Neural progenitor cell (in vitro differentiated cells): Measurements from ENCODE around the gene PRKAG1. TPM values are rescaled to one million over a fixed set of nuclear protein-coding genes. Genes with fewer than 3 reads are reported as not detected.

Experiments
- DNase-seq: peaks from one replicate; pipeline ENCODE4 v3.0.0-alpha.2; 2016; ENCODE audit warnings: low spot score
- H2AFZ ChIP-seq: fragments of 200-600 bp; sonication (generic); replicated peaks from 2 replicates; pipeline ENCODE4 v1.6.1; 2016; ENCODE audit warnings: antibody characterized with exemption
- H3F3A ChIP-seq: fragments of 200-600 bp; sonication (generic); 2 replicates; pipeline ENCODE4 v1.6.1; 2016; ENCODE audit warnings: antibody characterized with exemption, low read depth
- H3K27ac ChIP-seq: fragments of 200-600 bp; sonication (generic); 2 replicates; pipeline ENCODE4 v1.5.1; 2016; ENCODE audit warnings: mild to moderate bottlenecking
- H3K27me3 ChIP-seq: fragments of 200-600 bp; sonication (generic); 2 replicates; pipeline ENCODE4 v1.6.1; 2016; ENCODE audit warnings: mild to moderate bottlenecking, moderate library complexity
- H3K36me3 ChIP-seq: fragments of 200-600 bp; sonication (generic); 2 replicates; pipeline ENCODE4 v1.5.1; 2016
- H3K4me1 ChIP-seq: fragments of 200-600 bp; sonication (generic); 2 replicates; pipeline ENCODE4 v1.6.1; 2016; ENCODE audit warnings: mixed run types
- H3K4me2 ChIP-seq: fragments of 200-600 bp; sonication (generic); 2 replicates; pipeline ENCODE4 v1.6.1; 2016
- H3K4me3 ChIP-seq: fragments of 200-600 bp; sonication (generic); 2 replicates; pipeline ENCODE4 v1.5.1; 2016
- H3K79me2 ChIP-seq: fragments of 200-600 bp; sonication (generic); 2 replicates; pipeline ENCODE4 v1.6.1; 2016; ENCODE audit warnings: low read depth
- H3K9ac ChIP-seq: fragments of 200-600 bp; sonication (generic); 2 replicates; pipeline ENCODE4 v1.6.1; 2016
- H3K9me3 ChIP-seq: fragments of 200-600 bp; sonication (generic); 2 replicates; pipeline ENCODE4 v1.5.1; 2016; ENCODE audit warnings: low read depth
- H4K20me1 ChIP-seq: fragments of 200-600 bp; sonication (generic); 2 replicates; pipeline ENCODE4 v1.6.1; 2016; ENCODE audit warnings: low read depth
- H3K27ac Mint-ChIP-seq: 3 replicates; pipeline ENCODE4 v1.8.0; 2021; ENCODE audit warnings: mixed read lengths
- H3K27me3 Mint-ChIP-seq: 2 replicates; pipeline ENCODE4 v1.8.0; 2022; ENCODE audit warnings: low read depth, mild to moderate bottlenecking, inconsistent platforms, moderate library complexity, mixed read lengths; ENCODE audit not compliant: insufficient read depth
- H3K36me3 Mint-ChIP-seq: 3 replicates; pipeline ENCODE4 v1.8.0; 2021; ENCODE audit warnings: mixed read lengths
- H3K4me1 Mint-ChIP-seq: 3 replicates; pipeline ENCODE4 v1.8.0; 2021; ENCODE audit warnings: mixed read lengths
- H3K4me3 Mint-ChIP-seq: 3 replicates; pipeline ENCODE4 v1.8.0; 2021; ENCODE audit warnings: mild to moderate bottlenecking, moderate library complexity, mixed read lengths
- H3K9me3 Mint-ChIP-seq: 3 replicates; pipeline ENCODE4 v1.8.0; 2020; ENCODE audit warnings: mixed read lengths
- EZH2 ChIP-seq: fragments of 200-600 bp; sonication (generic); IDR thresholded peaks from 2 replicates; pipeline ENCODE4 v1.6.1; 2017; ENCODE audit warnings: antibody characterized with exemption, mild to moderate bottlenecking, moderate library complexity
- EZH2phosphoT487 ChIP-seq: fragments of 200-600 bp; sonication (generic); IDR thresholded peaks from 2 replicates; pipeline ENCODE4 v1.6.1; 2017; ENCODE audit warnings: antibody characterized with exemption
- total RNA-seq: library from RNA; depleted of rRNA; stranded (reverse); fragments of >200 nt; gene quantifications from 2 replicates; pipeline ENCODE4 v1.2.3, GENCODE V29; 2015; ENCODE audit warnings: low replicate concordance
- TF ChIP-seq, protein P1 (sequence below): fragments of 200-600 bp; sonication (generic); IDR thresholded peaks from 2 replicates; pipeline ENCODE4 v1.5.1; 2017; ENCODE audit warnings: antibody characterized with exemption, mild to moderate bottlenecking

PRKAG1 gene
- total RNA-seq, 1 donor from 2014 or later: 41.8 TPM

DNA sequence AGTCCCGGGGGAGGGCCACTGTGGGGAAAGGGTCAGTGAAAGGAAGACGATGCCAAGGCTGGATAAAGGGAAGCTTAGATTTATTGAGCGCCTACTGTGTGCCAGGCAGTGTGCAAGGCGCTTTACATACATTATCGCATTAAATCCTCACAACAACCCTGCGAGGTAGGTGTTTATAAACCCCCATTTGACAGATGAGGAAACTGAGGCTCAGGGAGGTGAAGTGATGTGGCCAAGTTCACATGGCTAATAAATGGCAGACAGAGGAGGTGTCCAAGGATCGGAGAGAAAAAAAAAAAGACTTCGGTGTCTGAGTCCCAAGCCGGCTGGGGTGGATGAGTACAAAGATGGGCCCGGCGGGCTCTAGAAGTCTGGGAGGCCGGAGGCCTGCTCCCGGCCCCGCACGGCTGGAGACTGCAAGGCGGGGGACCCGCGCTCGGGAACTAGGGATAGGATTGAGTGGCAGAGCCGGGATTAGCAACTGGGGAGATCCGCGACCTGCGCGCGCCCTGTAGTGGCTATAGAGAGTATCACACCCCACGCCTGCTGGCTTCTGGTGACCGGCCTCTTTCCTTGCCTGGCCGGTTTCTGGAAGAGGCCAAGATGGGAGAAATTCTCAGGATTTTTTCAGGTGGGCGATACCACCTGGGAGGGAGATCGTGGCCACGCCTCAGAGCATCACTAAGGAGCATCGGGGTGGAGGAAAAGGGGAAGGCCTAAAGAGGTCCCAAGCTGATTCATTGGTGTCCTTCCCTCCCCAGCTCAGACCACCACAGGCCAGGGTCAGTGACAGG is 23.3 kb downstream of the PRKAG1 start:
- Histone ChIP-seq H3K79me2 (no peaks in the 10 kb centered on the region), H3K36me3 (no peaks in the 10 kb centered on the region), H3K4me2 (no peak overlapping the region), H2AFZ (no peak overlapping the region), H3K9me3 (no peaks in the 10 kb centered on the region), H3K9ac (no peak overlapping the region), H3F3A (peaks cover 34% of the 10 kb centered on the region), H3K4me3 (no peak overlapping the region), H3K27me3 (peaks cover 99% of the 10 kb centered on the region), H4K20me1 (peaks cover 28% of the 10 kb centered on the region), H3K4me1 (peaks cover 27% of the 10 kb centered on the region), H3K27ac (no peak overlapping the region)
- no peaks in the 10 kb centered on the region for H3K36me3 Mint-ChIP-seq
- DNase-seq: peak; percentile 94
- H3K27me3 Mint-ChIP-seq: peaks cover 60% of the 10 kb centered on the region
- H3K4me3 Mint-ChIP-seq: peak overlapping the region; percentile 78
- TF ChIP-seq, protein P1, sequence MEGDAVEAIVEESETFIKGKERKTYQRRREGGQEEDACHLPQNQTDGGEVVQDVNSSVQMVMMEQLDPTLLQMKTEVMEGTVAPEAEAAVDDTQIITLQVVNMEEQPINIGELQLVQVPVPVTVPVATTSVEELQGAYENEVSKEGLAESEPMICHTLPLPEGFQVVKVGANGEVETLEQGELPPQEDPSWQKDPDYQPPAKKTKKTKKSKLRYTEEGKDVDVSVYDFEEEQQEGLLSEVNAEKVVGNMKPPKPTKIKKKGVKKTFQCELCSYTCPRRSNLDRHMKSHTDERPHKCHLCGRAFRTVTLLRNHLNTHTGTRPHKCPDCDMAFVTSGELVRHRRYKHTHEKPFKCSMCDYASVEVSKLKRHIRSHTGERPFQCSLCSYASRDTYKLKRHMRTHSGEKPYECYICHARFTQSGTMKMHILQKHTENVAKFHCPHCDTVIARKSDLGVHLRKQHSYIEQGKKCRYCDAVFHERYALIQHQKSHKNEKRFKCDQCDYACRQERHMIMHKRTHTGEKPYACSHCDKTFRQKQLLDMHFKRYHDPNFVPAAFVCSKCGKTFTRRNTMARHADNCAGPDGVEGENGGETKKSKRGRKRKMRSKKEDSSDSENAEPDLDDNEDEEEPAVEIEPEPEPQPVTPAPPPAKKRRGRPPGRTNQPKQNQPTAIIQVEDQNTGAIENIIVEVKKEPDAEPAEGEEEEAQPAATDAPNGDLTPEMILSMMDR: peak; percentile 73
- TF ChIP-seq EZH2 (peak; percentile 73), EZH2phosphoT487 (peak; percentile 42)
- H3K27ac Mint-ChIP-seq: peak overlapping the region; percentile 81
- H3K4me1 Mint-ChIP-seq: peaks cover 46% of the 10 kb centered on the region
- no peaks in the 10 kb centered on the region for H3K9me3 Mint-ChIP-seq

DNA sequence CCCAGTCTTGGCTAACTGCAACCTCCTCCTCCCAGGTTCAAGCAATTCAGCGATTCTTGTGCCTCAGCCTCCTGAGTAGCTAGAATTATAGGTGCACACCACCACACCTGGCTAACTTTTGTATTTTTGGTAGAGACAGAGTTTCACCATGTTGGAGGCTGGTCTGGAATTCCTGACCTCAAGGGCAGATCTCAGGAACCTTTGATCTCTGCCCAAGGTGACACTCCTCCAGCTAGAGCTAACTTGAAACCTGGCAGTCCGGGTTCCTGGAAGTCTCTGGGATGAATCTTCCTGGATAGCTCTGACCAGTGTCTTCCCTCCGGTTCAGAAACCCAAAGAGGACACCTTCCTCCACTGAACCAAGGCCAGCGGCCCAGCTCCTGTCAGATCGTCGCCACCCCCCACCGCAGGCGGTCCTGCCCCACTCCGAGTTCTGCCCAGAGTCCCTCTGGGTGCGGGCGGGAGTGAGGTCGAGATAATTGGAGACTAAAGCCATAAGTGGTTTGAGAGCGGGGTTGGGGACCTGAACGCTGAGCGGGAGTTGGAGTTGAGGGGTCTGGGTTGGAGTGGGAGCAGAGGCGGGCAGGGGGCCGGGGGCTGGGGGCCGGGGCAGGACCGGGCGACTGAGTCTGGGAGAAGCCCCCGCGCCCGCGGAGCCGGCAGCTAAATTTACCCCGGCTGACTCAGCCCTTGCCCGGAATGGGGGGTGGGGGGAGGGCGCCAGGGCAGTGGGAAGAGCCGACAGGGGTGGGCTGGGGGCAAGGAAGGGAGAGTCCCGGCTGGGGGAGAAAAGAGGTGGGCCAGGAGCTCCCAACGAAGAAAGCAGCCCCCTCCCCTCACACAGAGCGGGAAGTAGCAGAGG is 24.1 kb downstream of the PRKAG1 start:
- Histone ChIP-seq H3F3A (peaks cover 28% of the 10 kb centered on the region), H4K20me1 (peaks cover 20% of the 10 kb centered on the region), H3K4me2 (no peak overlapping the region), H3K36me3 (no peaks in the 10 kb centered on the region), H3K4me1 (peaks cover 19% of the 10 kb centered on the region), H3K9me3 (no peaks in the 10 kb centered on the region), H3K27me3 (peaks cover 99% of the 10 kb centered on the region), H3K79me2 (no peaks in the 10 kb centered on the region), H3K9ac (no peak overlapping the region), H3K27ac (no peak overlapping the region), H2AFZ (no peak overlapping the region), H3K4me3 (no peak overlapping the region)
- TF ChIP-seq, protein P1: no peak
- TF ChIP-seq EZH2phosphoT487: no peak
- Mint-ChIP-seq H3K4me1 (peaks cover 40% of the 10 kb centered on the region), H3K4me3 (peak overlapping the region; percentile 30), H3K36me3 (no peaks in the 10 kb centered on the region), H3K27me3 (peaks cover 61% of the 10 kb centered on the region), H3K9me3 (peaks cover 2% of the 10 kb centered on the region), H3K27ac (no peak overlapping the region)
- DNase-seq: no peak

DNA sequence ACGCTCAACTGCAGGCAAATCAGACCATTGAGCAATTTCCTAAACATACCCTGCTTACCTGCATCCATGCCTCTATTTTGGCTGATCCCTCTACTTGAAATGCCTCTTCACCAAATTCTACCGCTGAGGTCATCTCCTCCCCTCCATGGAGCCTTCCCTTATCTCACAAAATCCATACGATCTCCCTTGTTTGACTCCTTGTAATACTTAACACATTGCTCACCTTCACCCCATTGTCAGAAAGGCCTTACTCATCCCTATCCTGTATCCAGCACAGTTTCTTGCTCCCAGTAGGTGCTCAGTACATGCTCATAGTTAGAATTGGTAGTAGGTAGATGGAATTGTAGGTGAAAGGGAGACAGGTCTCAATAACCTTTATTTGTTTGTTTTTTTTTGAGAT is 24.8 kb downstream of the PRKAG1 start:
- H3K27me3 Mint-ChIP-seq: peaks cover 61% of the 10 kb centered on the region
- H3K27ac Mint-ChIP-seq: no peak overlapping the region
- peaks cover 99% of the 10 kb centered on the region for H3K27me3 ChIP-seq
- H2AFZ ChIP-seq: no peak overlapping the region
- no peak overlapping the region for H3K4me2 ChIP-seq
- TF ChIP-seq EZH2: no peak
- TF ChIP-seq EZH2phosphoT487: no peak
- TF ChIP-seq, protein P1: no peak
- no peaks in the 10 kb centered on the region for H3K36me3 Mint-ChIP-seq
- H3K4me3 Mint-ChIP-seq: no peak overlapping the region
- H3K4me3 ChIP-seq: no peak overlapping the region
- peaks cover 22% of the 10 kb centered on the region for H3F3A ChIP-seq
- H3K4me1 ChIP-seq: peaks cover 12% of the 10 kb centered on the region
- peaks cover 43% of the 10 kb centered on the region for H3K4me1 Mint-ChIP-seq
- H3K79me2 ChIP-seq: no peaks in the 10 kb centered on the region
- DNase-seq: no peak
- H3K27ac ChIP-seq: no peak overlapping the region
- H3K9me3 ChIP-seq: no peaks in the 10 kb centered on the region
- peaks cover 2% of the 10 kb centered on the region for H3K9me3 Mint-ChIP-seq
- peaks cover 22% of the 10 kb centered on the region for H4K20me1 ChIP-seq
- no peak overlapping the region for H3K9ac ChIP-seq
- no peaks in the 10 kb centered on the region for H3K36me3 ChIP-seq
